ENCODE results near the gene RABL2A.

DNA sequence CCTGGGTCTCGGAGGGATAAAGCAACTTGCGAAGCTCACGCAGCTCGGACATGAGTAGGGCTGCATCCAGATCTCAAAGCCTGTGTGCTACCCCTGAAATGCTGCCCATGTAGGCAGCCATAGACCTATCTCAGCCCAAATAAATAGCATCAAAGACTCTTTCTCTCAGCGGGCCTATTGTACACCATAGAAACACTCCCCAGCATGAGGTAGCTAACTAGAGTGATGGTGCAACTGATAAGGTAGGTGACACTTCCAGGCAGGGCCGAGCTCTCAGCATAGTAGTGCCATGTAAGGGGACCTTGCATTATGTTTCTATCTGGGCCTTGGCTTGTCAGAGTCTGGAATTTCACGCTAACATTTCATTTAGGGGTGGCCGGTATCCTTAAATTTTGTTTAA lies 52.4 kb downstream of the RABL2A start:
- TF ChIP-seq CTCF (IDR thresholded peaks at IDR 0.05) (no peak), ZFX (IDR thresholded peaks at IDR 0.05; ENCODE audit: borderline replicate concordance) (no peak)
